Kidney (tissue), 14 donors: ENCODE measurements around the gene TMEM120B. TPM values are rescaled to one million over a fixed set of nuclear protein-coding genes. Genes with fewer than 3 reads are reported as not detected.
A peak's percentile ranks its signal among the peaks of the same experiment; 100 is the strongest.

Experiments
- DNase-seq, 5 donors: peaks; one replicate each; pipeline ENCODE4 v3.0.0-alpha.2; 2013 to 2020
- FAIRE-seq: peaks from 2 replicates; lab custom pipeline; 2012; peaks lifted over from hg19 to GRCh38; lab: Jason Lieb, UNC
- H3K27ac ChIP-seq, 2 donors: one replicate each; pipeline ENCODE4 v1.7.0; 2013; ENCODE audit warnings: low read depth in 2 of 2, low read length in 2 of 2, inconsistent platforms in 1 of 2
- H3K27me3 ChIP-seq: one replicate; pipeline ENCODE4 v1.7.1; 2013; ENCODE audit warnings: low read length, inconsistent platforms; ENCODE audit not compliant: control insufficient read depth, insufficient read depth
- H3K36me3 ChIP-seq, 3 donors: one replicate each; pipeline versions ENCODE4 v1.7.0 to v1.7.1; 2013; ENCODE audit warnings: low read length in 3 of 3, control low read depth in 1 of 3, inconsistent platforms in 1 of 3; ENCODE audit not compliant: insufficient read depth in 3 of 3, control insufficient read depth in 2 of 3
- H3K4me1 ChIP-seq, 3 donors: one replicate each; pipeline versions ENCODE4 v1.7.0 to v1.7.1; 2013; ENCODE audit warnings: low read length in 3 of 3, inconsistent platforms in 1 of 3, low read depth in 1 of 3; ENCODE audit not compliant: control insufficient read depth in 2 of 3, insufficient read depth in 2 of 3
- H3K4me3 ChIP-seq, 3 donors: one replicate each; pipeline versions ENCODE4 v1.7.0 to v1.8.1; 2013; ENCODE audit warnings: low read length in 3 of 3, control low read depth in 1 of 3, inconsistent platforms in 1 of 3
- H3K9ac ChIP-seq, 3 donors: one replicate each; pipeline versions ENCODE4 v1.7.0 to v1.7.1; 2013; ENCODE audit warnings: low read length in 3 of 3, control low read depth in 1 of 3, inconsistent platforms in 1 of 3
- H3K9me3 ChIP-seq, 3 donors: one replicate each; pipeline versions ENCODE4 v1.7.0 to v1.7.1; 2013; ENCODE audit warnings: low read length in 3 of 3, control low read depth in 1 of 3, inconsistent platforms in 1 of 3; ENCODE audit not compliant: control insufficient read depth in 2 of 3, insufficient read depth in 1 of 3
- CTCF ChIP-seq: IDR thresholded peaks from 3 replicates; pipeline ENCODE4 v1.5.1; 2012; ENCODE audit warnings: mild to moderate bottlenecking, moderate library complexity, borderline replicate concordance; ENCODE audit not compliant: insufficient read depth; ENCODE audit errors: extremely low read depth
- intact Hi-C: fragments of 100-400 bp; cut with DNase I; formaldehyde crosslinking; loops from one replicate; pipeline ENCODE4 v1.11.1; 2022
- polyA plus RNA-seq: library from polyadenylated mRNA; stranded (reverse); fragments of 350-450 nt; fragmentation: Illumina TruSeq; extraction: RNeasy Lipid Tissue Mini Kit (QIAGEN cat#74804); gene quantifications from one replicate; pipeline ENCODE4 v1.2.3, GENCODE V29; 2014; ENCODE audit warnings: low read depth, low replicate concordance; ENCODE audit not compliant: insufficient read depth
- total RNA-seq: library from RNA; stranded (reverse); fragmentation: NEBNext Ultra II Directional; extraction: Animal tissue kit (Norgen Biotek cat#: 25700); gene quantifications from one replicate; pipeline ENCODE4 v1.2.1, GENCODE V29; 2021
- donor health status: control.
- donor health status: control.
- donor health status: control.
- donor health status: control.
- donor health status: control.
- donor health status: DM: yes; HTN: yes; CAD: no.
- donor health status: Normal renal cell carcinoma (clear cell type).

TMEM120B gene
- total and polyA plus RNA-seq, 2 donors from 2014 or later, result 9.0 to 14.2 TPM

GRCh38 chr12:121711361-121712189 is 977 bp upstream of the TMEM120B start:
- DNase-seq, result peak in 1 of 5 donors; percentile 33

GRCh38 chr12:121712190-121712460 is 427 bp upstream of the TMEM120B start:
- DNase-seq, result peak in 4 of 5 donors; percentile 60 to 85 (median 70)

More at GRCh38 chr12:121711361-121712189, 977 bp upstream of the TMEM120B start:
- H3K4me3 ChIP-seq, result peak overlapping the region; percentile 80 to 98 (median 89)
- H3K9me3 ChIP-seq, result no peaks in the 10 kb centered on the region
- intact Hi-C loops, result no loop called here
- no peaks in the 10 kb centered on the region for H3K36me3 ChIP-seq
- peaks cover 0 to 11% (median 6%) of the 10 kb centered on the region in 3 donors for H3K4me1 ChIP-seq
- H3K27ac ChIP-seq, result peak overlapping the region; percentile 91 to 97
- TF ChIP-seq CTCF, result no peak
- FAIRE-seq, result no peak
- peak overlapping the region; percentile 54 to 99 (median 93) for H3K9ac ChIP-seq
- no peaks in the 10 kb centered on the region for H3K27me3 ChIP-seq

GRCh38 chr12:121713257-121713777 is 765 bp downstream of the TMEM120B start:
- DNase-seq, result peak in 4 of 5 donors; percentile 38 to 78 (median 73)
- peak overlapping the region; percentile 84 to 86 for H3K27ac ChIP-seq
- peaks cover 0 to 14% (median 6%) of the 10 kb centered on the region in 3 donors for H3K4me1 ChIP-seq
- intact Hi-C loops, result no loop called here
- H3K36me3 ChIP-seq, result no peaks in the 10 kb centered on the region
- H3K4me3 ChIP-seq, result peak overlapping the region; percentile 47 to 98 (median 68)
- H3K9ac ChIP-seq, result peak overlapping the region in 2 of 3 donors; percentile 80 to 84
- no peaks in the 10 kb centered on the region for H3K27me3 ChIP-seq
- no peak for TF ChIP-seq CTCF
- no peaks in the 10 kb centered on the region for H3K9me3 ChIP-seq
- FAIRE-seq, result no peak

More at GRCh38 chr12:121712190-121712460, 427 bp upstream of the TMEM120B start:
- no peak for TF ChIP-seq CTCF
- FAIRE-seq, result no peak
- Histone ChIP-seq H3K36me3 (no peaks in the 10 kb centered on the region), H3K9ac (peak overlapping the region; percentile 54 to 99 (median 93)), H3K4me1 (peaks cover 0 to 11% (median 6%) of the 10 kb centered on the region in 3 donors), H3K4me3 (peak overlapping the region; percentile 80 to 98 (median 89)), H3K27ac (peak overlapping the region; percentile 91 to 97), H3K27me3 (no peaks in the 10 kb centered on the region), H3K9me3 (no peaks in the 10 kb centered on the region)
- intact Hi-C loops, result no loop called here
